ENCODE results near the gene TRPM8. TPM values are rescaled to one million over a fixed set of nuclear protein-coding genes. Genes with fewer than 3 reads are reported as not detected.
"Not testable (repeated sequence)": the region's sequence is repeated elsewhere in the genome, so short reads cannot be mapped to it uniquely, and the experiment has no call there.

The TRPM8 gene
- total RNA-seq (0.33 and 0.84 TPM in 2 replicates), polyA plus RNA-seq (0.16 and 0.33 TPM in 2 replicates)

DNA sequence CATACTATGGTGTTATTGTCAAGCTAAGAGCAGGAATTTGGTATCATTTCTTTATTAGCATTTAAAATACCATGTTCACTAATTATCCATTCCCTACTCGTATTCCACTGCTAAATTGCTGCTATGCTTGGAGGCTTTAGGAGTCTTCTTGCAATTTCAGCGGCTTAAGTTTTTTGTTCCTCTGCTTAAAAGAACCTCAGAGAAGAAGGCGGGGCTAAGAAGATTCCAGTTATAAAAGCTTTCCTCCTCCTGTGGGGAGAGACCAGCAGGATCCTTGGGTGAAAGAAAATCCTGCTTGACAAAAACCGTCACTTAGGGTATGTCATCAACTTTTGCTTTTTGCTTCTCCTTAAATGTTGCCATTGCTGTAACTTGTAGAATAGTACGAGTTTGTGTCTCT lies at the start of gene TRPM8:
TRPM8 (plus strand) TSS at position 258 of the 400 bp plus-strand sequence. CDS start 9,165 bp downstream, outside the sequence.
- Histone ChIP-seq H3K27ac (no peak within 1 kb of the TSS), H3K27me3 (peaks cover 32% of the 10 kb centered on the region), H3K36me3 (replicated peaks; ENCODE audit: insufficient read depth, low read depth) (no peaks in the 10 kb centered on the region), H3K79me2 (no peaks in the 10 kb centered on the region), H3K4me3 (no peak within 1 kb of the TSS), H4K20me1 (ENCODE audit: insufficient read depth, poor library complexity, severe bottlenecking) (no peaks in the 10 kb centered on the region), H2AFZ (no peak within 1 kb of the TSS), H3K4me1 (ENCODE audit: insufficient read depth) (no peaks in the 10 kb centered on the region), H3K9me3 (ENCODE audit: low read depth) (no peaks in the 10 kb centered on the region), H3K9me2 (replicated peaks; ENCODE audit: insufficient read depth) (no peaks in the 10 kb centered on the region), H3K4me2 (no peak within 1 kb of the TSS)
- TF ChIP-seq, protein P1, sequence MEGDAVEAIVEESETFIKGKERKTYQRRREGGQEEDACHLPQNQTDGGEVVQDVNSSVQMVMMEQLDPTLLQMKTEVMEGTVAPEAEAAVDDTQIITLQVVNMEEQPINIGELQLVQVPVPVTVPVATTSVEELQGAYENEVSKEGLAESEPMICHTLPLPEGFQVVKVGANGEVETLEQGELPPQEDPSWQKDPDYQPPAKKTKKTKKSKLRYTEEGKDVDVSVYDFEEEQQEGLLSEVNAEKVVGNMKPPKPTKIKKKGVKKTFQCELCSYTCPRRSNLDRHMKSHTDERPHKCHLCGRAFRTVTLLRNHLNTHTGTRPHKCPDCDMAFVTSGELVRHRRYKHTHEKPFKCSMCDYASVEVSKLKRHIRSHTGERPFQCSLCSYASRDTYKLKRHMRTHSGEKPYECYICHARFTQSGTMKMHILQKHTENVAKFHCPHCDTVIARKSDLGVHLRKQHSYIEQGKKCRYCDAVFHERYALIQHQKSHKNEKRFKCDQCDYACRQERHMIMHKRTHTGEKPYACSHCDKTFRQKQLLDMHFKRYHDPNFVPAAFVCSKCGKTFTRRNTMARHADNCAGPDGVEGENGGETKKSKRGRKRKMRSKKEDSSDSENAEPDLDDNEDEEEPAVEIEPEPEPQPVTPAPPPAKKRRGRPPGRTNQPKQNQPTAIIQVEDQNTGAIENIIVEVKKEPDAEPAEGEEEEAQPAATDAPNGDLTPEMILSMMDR (IDR thresholded peaks at IDR 0.05; ENCODE audit: poor library complexity) = no peak
- TF ChIP-seq EZH2 (IDR thresholded peaks at IDR 0.05; ENCODE audit: borderline replicate concordance) = no peak
- no peak for TF ChIP-seq EZH2phosphoT487 (IDR thresholded peaks at IDR 0.05; ENCODE audit: low read depth, severe bottlenecking, unreplicated experiment)
- DNase-seq (ENCODE audit: low spot score) = no peak
- 34% methylated on average over 5 of the region's 5 CpGs for WGBS (ENCODE audit: low lambda C conversion rate, missing lambda C conversion rate)

DNA sequence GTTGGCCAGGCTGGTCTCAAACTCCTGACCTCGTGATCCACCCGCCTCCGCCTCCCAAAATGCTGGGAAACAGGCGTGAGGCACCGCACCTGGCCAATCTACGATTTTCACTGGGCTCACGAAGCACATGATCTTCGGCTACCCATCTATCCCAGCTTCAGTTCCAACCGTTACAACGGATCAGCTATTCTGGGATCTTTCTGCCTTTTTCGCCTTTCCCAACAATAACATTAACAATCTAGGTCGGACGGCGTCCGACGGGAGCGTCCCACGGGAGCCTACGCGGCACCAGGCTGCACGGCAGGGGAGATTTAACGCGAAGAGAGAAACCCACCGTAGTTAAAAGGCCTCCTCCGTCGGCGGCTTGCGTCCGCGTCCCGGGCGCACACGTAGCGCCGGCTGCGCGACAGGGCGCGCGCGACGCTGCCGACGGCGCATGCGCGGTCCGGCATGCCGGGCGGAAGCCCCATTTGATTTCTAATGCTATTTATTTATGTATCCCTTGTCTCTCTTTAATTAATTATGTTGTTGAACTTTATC lies 49.1 kb upstream of the TRPM8 start, which contains the start of gene MSL3B:
MSL3B (minus strand) TSS at position 394 of the 540 bp plus-strand sequence.
- no peaks in the 10 kb centered on the region for H3K4me1 ChIP-seq (ENCODE audit: insufficient read depth)
- no peak for TF ChIP-seq EZH2 (IDR thresholded peaks at IDR 0.05; ENCODE audit: borderline replicate concordance)
- H3K27ac ChIP-seq = no peak within 1 kb of the TSS
- peaks cover 8% of the 10 kb centered on the region for H3K9me3 ChIP-seq (ENCODE audit: low read depth)
- H2AFZ ChIP-seq = peak within 1 kb of the TSS; percentile 93
- H3K79me2 ChIP-seq = no peaks in the 10 kb centered on the region
- H3K9me2 ChIP-seq (replicated peaks; ENCODE audit: insufficient read depth) = no peaks in the 10 kb centered on the region
- peak; percentile 78 for DNase-seq (ENCODE audit: low spot score)
- WGBS (ENCODE audit: low lambda C conversion rate, missing lambda C conversion rate) = 12% methylated on average over 50 of the region's 50 CpGs
- peak within 1 kb of the TSS; percentile 59 for H3K4me3 ChIP-seq
- H4K20me1 ChIP-seq (ENCODE audit: insufficient read depth, poor library complexity, severe bottlenecking) = no peaks in the 10 kb centered on the region
- H3K36me3 ChIP-seq (replicated peaks; ENCODE audit: insufficient read depth, low read depth) = no peaks in the 10 kb centered on the region
- H3K27me3 ChIP-seq = peaks cover 21% of the 10 kb centered on the region
- peak within 1 kb of the TSS; percentile 68 for H3K4me2 ChIP-seq

DNA sequence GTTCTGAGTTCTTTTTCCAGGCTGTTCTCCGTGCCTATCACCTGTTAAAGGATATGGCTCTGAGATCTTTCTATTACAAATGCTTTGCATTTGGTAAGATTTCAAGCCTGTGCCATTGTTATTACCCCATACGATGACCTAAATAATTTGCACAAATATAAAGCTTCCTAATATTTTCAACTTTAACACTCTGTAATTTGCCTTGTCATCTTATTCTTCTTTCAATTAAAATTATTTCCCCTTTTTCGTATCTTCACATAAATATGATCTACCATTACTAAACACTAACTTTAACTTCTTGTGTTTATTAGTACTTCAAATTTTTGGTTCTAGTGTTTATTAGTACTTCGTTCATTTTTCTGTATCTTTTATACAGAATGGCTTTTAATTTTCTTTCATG lies 45.7 kb upstream of the TRPM8 start:
- 77% methylated on average over 4 of the region's 4 CpGs for WGBS (ENCODE audit: low lambda C conversion rate, missing lambda C conversion rate)
- Histone ChIP-seq H3K27ac (no peak overlapping the region), H3K79me2 (no peaks in the 10 kb centered on the region), H3K4me1 (ENCODE audit: insufficient read depth) (no peaks in the 10 kb centered on the region), H3K36me3 (replicated peaks; ENCODE audit: insufficient read depth, low read depth) (no peaks in the 10 kb centered on the region), H3K27me3 (peaks cover 34% of the 10 kb centered on the region), H4K20me1 (ENCODE audit: insufficient read depth, poor library complexity, severe bottlenecking) (no peaks in the 10 kb centered on the region), H3K9me3 (ENCODE audit: low read depth) (peaks cover 8% of the 10 kb centered on the region), H2AFZ (no peak overlapping the region), H3K9me2 (replicated peaks; ENCODE audit: insufficient read depth) (no peaks in the 10 kb centered on the region), H3K4me3 (no peak overlapping the region), H3K4me2 (no peak overlapping the region)
- DNase-seq (ENCODE audit: low spot score) = no peak
- TF ChIP-seq, protein P1 (IDR thresholded peaks at IDR 0.05; ENCODE audit: poor library complexity) = no peak
- TF ChIP-seq EZH2 (IDR thresholded peaks at IDR 0.05; ENCODE audit: borderline replicate concordance) (no peak), EZH2phosphoT487 (IDR thresholded peaks at IDR 0.05; ENCODE audit: low read depth, severe bottlenecking, unreplicated experiment) (no peak)

DNA sequence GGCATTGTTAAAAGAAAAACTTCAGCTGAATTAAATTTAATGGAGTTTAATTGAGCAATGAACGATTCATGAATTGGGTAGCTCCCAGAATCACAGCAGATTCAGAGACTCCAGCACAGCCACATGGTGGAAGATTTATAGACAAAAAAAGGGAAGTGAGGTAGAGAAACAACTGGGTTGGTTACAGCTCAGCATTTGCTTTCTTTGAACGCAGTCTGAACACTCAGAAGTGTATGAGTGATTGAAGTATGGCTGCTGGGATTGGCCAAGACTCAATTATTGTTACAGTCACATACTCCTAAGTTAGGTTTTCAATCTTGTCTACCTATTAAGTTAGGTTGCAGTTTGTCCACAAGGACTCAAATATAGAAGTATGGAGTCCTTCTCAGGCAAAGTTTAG lies 45.0 kb upstream of the TRPM8 start:
- not testable (repeated sequence) for H3K9me2 ChIP-seq (replicated peaks; ENCODE audit: insufficient read depth); H3K36me3 ChIP-seq (replicated peaks; ENCODE audit: insufficient read depth, low read depth); H3K79me2 ChIP-seq; H3K4me3 ChIP-seq; H3K4me1 ChIP-seq (ENCODE audit: insufficient read depth); H3K9me3 ChIP-seq (ENCODE audit: low read depth); H2AFZ ChIP-seq; H3K27ac ChIP-seq; H3K4me2 ChIP-seq; H4K20me1 ChIP-seq (ENCODE audit: insufficient read depth, poor library complexity, severe bottlenecking); DNase-seq (ENCODE audit: low spot score)
- WGBS (ENCODE audit: low lambda C conversion rate, missing lambda C conversion rate) = 82% methylated on average over 2 of the region's 2 CpGs
- peaks cover 34% of the 10 kb centered on the region for H3K27me3 ChIP-seq
